Dermis microvascular lymphatic vessel endothelial cell (primary cell): ENCODE data around the gene CORIN. TPM values are rescaled to one million over a fixed set of nuclear protein-coding genes. Genes with fewer than 3 reads are reported as not detected.
"Not testable (repeated sequence)": the region's sequence is repeated elsewhere in the genome, so short reads cannot be mapped to it uniquely, and the experiment has no call there.

Experiments
- DNase-seq, 2 donors: peaks; one replicate each; pipeline versions ENCODE4 v3.0.0 to v3.0.0-alpha.2; 2010; ENCODE audit warnings: low read depth in 2 of 2
- total RNA-seq: library from RNA; depleted of rRNA; stranded (reverse); fragments of >200 nt; gene quantifications from 2 replicates; pipeline ENCODE4 v1.2.1, GENCODE V29; 2014

The CORIN gene
- total RNA-seq, 1 donor from 2014 or later = under 0.01 TPM

DNA sequence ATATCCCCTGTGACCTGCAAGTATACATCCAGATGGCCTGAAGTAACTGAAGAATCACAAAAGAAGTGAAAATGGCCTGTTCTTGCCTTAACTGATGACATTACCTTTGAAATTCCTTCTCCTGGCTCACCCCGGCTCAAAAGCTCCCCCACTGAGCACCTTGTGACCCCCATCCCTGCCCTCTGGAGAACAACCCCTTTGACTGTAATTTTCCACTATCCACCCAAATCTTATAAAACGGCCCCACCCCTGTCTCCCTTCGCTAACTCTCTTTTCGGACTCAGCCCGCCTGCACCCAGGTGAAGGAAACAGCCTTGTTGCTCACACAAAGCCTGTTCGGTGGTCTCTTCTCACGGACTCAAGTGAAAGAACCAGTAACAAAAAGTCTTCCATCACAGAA, 69.9 kb downstream of the CORIN start:
- not testable (repeated sequence) for DNase-seq

DNA sequence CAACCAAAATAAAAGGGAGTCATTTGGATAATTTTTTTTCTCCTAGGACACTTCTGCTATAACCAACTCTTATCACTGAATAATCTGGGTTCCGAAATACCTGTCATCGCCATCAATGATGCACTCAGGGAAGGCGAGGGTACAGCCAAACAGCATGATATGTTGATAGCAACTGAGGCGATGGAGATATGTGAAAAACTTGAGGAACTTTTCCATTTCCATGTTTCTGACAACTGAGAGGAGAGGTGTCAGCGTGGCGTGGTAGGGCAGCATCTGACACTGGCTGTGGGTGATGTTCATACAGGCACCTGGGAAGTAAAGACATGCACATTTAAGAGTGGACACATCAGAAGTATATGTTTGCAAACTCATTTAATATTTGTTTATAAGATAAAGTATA, 74.6 kb downstream of the CORIN start:
- no peak for DNase-seq

DNA sequence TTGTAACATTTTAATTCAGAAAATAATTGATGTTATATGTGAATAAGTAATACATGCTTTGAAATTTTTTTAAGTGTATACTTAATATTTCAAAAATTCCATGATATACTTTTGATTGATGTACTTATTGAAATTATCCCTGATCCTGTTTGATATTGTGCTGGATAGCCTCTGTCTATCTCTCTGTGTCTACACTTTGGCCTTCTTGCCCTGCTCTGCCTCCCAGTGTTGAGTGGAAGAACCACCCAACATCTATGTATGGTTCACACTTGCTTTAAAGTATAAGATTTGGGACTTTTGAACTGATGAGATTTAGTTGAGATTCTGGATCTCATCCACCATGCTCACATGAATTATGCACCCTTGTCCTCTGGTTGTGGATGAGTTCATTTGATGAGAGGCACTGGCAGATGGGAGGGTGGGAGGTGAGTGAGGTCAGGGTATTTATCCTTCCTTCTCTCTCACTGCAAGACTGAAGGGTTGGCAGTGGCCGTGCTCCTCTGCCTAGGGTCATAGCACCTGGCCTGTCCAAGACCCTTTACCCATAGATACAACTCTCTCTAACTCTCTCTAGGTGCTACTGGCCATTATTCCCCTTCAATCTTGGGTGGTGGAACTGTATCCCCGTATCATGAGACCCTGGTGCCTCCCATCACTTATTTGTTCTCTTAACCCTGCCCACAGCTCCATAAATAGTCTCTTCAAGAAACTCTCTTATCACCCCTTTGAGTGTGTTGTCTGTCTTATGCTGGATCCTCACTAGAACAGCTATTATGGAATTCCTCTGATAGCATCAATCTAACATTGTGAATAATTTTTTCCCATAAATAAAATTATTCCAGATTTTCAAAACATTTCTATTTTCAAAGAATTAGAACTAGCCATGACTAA, 75.2 kb downstream of the CORIN start:
- DNase-seq = no peak

DNA sequence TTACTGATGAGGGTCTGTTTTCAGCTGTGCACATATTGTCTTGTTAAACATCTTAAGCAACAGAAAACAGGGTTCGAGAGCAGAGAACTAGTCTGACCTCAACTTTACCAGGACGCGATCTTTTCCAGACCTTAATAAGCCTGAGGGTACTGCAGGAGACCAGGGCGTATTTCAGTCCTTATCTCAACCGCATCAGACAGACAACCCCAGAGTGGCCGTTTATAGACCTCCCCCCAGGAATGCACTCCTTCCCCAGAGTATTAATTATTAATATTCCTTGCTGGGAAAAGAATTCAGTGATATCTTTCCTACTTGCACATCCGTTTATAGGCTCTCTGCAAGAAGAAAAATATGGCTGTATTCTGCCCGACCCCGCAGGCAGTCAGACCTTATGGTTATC, 84.6 kb downstream of the CORIN start:
- not testable (repeated sequence) for DNase-seq

DNA sequence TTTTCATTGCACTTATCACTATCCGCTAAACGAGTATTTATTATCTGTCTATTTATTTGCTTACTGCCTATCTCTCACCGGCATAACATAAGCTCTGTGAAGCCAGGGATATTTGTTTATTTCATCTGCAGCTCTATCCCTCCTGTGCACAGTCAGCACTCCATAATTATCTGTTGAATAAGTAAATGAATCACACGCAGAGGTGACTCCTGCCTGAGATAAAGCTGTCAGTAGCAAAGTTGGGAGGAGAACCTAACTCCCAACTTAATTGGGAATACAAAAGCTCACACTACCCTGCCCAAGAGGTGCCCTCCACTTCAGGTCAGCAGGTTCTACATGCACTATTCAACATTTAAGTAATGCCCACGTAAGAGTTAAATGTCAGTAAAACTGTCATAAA, 85.7 kb downstream of the CORIN start:
- no peak for DNase-seq

DNA sequence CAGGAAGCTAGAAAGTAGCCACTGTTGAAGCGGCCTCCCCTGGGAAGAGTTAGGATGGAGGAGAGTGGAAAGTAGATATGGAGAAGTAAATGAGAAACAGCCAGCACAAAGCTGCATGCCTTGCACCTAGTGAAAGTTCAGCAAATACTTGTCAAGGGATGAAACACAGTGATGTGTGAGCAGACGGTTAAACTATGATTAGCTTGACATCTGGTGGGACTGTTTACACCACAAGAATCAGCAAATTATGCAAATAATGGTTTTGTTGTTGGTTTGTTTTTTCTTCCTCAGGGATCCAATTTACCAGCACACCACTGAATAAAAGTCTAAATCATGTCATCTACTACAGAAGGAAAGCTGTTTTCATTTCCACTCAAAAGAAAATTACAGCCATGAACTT, 87.1 kb downstream of the CORIN start:
- DNase-seq = no peak

DNA sequence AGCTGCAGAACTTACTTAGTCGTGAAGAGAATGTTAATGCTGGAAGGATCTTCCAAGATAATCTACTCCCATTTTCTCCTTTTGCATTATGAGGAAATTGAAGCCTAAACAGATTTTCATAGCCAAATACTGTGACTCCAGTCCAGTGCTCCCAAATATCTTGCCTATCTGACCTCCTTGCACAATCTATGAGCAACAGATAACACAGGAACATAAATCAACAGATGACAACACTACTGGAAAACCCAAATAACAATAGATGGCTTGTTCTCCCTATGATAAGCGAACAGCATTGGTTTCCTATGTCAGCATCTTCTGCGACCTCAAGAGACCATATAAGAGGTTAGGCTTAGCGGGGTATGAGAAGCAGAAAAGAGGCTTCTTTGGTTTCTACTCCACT, 88.0 kb downstream of the CORIN start:
- no peak for DNase-seq

DNA sequence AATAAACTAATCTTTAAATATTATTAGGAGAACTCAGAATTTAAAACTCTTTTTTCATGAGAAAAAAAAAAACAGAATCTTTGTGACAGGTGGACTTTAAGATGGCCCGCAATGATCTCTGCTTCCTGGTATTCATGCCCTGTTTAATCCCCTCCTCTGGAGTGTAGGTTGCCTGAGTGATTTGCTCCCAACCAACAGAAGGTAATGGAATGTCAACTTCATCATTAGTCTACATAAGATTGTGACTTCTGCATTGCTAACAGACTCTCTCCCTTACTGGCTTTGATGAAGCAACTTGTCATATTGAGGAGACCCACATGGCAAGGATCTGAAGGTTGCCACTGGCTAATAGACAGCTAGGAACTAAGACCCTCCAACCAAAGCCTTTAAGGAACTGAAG, 88.8 kb downstream of the CORIN start:
- DNase-seq = no peak

DNA sequence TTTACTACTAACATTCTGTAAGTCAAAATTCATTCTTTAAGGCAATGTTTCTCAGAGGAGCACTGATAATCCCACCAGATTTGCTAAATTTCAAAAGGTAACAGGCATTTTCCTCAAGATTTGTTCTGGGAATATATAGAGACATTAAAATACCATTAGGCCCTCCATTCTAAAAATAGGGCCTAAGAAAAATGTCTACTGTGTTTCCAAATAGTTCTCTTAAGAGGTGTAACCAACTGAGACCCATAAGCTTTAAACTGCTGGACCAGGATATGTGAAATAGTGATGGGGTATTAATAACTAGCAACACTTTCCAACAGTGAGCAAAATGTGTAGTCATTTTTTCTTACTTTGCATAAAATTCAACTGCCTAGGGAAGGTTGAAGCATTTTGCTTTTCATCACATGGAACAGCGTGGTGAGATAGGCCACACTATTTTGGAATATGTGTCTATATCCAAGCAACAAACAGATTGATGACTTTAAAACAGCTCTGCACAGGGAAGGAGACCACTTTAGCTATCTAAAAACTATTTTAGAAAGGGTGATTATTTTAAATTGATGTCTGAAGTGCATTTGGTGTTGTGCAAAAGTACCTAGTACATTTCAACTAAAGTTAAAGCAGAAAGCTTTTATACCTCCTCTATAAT, 89.9 kb downstream of the CORIN start:
- no peak for DNase-seq

DNA sequence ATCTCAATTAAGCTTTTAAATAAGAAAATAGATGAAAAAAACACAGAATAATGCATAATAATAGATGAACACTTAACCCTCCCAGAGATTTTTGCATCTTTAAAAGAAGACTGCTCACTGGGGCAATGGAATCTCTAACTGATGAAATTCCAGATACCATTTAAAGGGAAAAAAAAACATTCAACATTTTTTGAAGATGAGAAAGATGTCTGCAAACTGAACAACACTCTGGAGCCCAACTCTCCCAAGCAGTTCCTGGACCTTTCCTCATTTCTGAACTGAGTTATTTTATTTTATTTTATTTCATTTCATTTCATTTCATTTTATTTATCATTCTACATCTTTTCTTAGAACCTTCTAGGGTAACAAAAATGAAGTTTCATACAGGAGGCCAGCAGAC, 90.7 kb downstream of the CORIN start:
- DNase-seq = no peak

DNA sequence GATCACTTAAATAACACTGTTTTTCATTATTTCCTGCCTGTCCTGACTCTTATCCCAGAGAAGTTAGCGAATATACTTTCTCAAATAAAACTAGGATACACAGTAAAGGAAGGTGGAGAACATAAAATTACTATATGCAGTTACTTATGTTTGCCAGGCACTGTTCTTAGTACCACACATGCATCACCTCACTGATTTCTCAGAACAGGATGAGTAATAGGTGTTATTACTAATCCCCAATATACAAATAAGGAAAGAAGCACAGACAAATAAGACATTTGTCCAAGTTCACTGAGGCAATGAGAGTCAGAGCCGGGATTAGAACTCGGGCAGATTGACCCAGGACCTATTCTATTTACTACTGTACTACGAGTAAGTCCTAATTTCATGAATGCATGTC, 91.7 kb downstream of the CORIN start:
- no peak for DNase-seq

DNA sequence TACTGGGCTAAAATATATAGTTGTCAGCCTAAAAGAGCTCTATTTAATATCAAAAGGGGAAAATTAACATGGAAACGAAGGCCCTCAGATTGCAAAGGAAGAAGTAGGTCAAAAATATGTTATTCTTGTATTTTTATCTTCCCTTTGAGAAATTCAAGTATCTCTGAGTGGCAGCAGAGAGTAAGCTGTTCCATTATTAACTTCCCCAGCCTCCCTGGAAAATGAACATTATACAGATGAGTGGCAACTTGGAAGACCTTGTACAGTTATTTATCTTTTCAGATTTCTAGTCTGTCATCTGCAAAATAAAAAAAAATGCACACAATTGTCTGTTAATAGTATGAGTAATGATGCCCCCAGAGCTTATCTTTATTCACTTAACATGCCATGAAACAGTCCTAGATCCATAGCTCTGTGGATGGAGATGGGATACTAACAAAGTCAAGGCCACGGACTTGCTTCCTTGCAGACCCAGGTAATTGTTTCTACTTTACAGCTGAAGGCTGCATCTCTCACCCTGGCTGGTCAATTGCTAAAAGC, 93.0 kb downstream of the CORIN start:
- no peak for DNase-seq

DNA sequence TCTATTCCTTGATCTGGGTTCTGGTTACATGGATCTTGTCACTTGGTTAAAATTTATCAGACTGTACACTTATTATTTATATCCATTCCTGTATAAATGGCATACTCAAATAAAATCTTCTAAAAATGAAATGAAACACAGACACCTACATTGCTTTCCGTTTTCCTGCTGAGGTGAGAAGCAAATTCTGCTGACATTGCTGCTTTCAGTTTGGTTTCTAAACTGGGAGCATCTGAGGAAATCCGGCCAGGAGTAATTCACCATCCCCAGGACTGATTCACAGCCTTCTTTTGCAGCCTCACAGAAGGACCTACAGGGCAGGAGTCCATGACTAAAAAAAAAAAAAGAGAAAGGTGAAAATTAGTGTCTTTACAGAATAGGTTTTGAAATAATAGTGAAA, 93.6 kb downstream of the CORIN start:
- no peak for DNase-seq

DNA sequence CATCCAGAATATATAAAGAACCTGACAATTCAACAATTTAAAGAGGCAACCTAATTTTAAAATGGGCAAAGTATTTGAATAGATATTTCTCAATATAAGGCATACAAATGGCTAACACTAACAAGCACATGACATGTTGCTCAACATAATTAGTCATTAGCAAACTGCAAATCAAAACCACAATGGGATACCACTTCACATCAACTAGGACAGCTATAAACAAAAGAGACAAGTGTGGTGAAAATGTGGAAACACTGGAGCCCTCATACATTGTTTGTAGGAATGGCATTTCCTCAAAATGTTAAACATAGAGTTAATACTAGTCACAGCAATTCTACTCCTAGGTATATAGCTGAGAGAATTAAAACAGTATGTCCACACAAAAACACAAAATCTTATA, 96.7 kb downstream of the CORIN start:
- DNase-seq = no peak

DNA sequence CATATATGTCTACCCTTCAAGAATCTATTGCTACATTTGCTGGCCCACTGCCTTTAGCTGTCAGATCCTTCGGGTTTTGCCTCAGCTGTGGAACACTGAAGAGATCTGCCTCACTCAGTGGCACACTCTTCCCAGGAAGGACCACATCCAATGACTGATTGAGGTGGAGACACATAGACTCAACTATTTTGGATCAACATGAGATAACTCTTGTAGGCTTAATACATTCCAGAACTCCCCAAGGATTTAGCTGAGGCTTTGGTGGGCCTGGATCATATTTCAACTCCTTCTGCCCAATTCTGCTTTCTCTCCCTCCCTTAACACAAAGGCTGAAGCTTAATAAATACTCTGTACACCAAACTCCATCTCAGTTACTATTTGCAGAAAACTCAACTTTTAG, 100.5 kb downstream of the CORIN start:
- no peak for DNase-seq

DNA sequence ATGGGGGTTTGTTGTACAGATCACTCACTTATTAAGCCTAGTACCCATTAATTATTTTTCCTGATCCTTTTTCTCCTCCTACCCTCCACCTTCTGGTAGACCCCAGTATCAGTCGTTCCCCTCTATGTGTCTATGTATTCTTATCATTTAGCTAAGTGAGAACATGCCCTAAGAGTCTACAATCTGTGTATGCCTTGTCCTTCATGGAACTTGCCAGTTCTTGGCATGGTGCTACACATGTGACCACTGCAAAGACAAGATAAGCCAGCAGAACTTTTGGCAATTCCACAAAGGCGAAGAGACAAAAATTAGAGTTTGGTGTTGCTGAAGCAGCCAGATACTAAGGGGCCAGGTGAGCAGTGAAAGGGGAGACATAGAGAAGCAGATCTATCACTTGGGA, 101.3 kb downstream of the CORIN start:
- no peak for DNase-seq

DNA sequence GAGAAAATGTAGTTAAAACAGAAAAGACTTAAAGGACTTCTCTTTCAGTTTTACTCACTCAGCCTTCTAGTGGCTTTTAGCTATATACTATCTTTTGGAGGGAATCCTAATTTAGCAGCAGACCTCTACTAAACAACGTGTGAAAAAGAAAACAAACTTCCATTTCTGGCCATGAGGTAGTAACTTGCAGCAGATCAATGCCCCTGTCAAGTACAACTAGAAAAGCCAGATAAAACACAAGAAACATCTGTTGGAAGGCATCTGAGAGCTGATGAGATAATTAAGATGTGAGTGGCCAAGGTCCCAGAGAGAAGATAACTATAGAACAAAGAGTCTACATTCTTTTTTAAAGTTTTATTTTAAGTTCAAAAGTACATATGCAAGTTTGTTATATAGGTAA, 101.7 kb downstream of the CORIN start:
- DNase-seq = no peak

DNA sequence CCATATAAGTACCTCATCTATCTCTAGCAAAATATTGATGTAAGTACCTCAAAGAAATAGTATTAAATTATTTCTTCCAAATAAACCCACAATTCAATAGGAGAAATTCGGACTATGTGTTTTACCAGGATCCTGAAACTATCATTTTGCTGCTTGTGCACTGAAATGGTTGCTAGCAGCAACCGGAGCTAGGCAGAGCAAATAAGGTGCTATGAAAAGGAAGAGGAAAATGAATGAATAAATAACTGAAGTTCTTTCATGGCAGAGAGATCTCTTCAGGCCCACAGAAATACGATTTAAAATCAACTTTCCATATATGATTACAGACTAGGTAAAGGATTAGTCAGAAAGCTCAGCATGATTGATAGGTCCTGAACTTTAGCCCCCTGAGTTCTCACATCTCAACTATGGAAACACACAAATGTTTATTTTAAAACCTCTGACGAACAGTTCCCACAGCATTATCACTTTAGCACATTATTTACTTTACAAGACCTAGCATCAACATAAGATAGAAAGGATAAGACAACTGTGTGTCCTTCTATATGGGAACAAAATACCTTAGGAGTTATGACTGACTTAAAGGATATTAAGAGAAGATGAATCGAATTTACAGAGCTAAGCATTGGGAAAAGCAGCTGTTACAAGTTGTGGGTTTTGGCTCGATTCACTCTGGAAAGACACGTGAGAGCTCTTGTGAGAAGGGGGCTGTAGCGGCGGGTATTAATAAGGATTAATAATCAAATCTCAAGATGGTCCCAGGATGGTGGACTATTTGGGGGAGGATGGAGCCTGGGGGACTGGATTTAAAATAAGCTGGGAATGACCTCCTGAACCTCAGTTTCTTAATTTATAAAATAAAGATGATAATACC, 104.3 kb downstream of the CORIN start:
- no peak for DNase-seq

DNA sequence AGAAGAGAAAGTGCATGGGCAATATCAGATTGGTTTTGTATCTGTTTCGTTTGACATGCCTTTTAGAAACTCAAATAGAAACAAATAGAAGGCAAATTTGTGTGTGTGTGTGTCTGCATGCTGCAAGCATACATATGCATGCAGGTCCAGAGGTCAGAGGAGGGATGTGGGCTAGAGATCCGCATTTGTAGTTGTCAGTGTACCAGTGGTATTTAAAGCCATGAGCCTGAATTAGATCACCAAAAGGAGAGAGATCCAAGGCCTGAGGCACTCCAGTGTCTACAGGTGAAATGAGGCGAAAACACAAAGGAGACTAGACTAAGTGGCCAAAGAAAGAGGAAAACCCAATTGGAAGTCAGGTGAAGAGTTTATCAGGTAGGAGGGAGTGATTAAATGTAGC, 106.7 kb downstream of the CORIN start:
- DNase-seq = no peak

DNA sequence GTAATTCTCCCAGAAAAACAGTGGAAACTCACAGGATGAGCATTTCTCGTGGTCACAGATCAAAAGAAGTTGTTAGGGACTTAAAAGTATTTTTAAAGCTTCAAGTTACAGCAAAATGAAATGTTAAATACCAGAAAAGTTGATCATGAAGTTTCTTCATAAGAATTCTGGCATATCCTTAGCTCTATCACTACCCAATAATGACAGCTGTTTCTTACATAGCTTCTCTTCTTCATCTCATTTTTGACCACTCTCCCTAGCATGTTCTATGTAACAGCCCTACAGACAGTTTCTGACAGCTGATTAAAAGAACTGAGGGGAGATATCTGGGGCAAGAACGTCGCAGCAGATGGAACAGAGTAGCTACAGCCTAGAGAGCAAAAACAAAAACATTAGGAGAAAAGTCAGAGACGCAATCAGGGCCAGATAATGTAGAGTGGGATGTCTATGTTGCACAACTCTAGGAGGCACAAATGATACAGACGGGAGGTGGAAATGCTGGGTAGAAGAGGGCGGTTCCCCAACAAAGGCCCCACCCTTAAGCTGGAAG, 108.7 kb downstream of the CORIN start:
- no peak for DNase-seq

DNA sequence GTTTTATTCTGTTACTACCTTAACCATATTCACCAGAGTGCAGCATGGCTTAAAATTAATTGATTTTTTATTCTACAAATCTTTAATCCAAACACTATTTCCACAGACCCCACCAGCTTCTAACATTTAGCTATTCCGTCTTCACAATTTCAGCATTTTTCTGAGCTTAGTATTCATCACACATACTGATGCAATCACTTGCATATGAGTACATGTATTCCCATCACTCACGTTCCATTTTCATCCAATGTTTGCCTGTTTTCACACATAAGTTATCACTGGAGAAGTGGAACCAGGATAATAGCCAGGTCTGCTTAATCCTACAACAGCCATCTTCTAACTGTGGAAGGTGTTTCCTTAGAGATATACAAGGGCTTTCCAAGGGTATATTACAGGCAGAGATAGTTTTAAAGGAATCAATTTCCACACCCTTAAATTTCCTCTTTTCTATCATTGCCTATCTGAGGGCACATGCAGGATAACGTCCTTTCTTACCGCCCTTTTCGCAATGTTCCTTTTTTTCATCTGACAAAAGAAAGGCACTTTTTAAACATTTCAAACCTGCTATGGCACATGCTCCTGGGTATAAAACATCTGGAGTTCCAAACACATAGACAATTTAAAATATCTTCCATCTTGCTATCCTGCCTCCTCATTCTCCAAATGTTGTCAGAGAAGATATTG, 115.8 kb downstream of the CORIN start:
- DNase-seq = no peak
